GM18909 (cell line): ENCODE results near the gene TMEM63C.
"Not testable (repeated sequence)": the region's sequence is repeated elsewhere in the genome, so short reads cannot be mapped to it uniquely, and the experiment has no call there.

Experiments
- ATAC-seq: cut with Tn5 transposase; IDR thresholded peaks from one replicate; pipeline ENCODE4 v1.9.1; 2021; ENCODE audit warnings: mild to moderate bottlenecking; ENCODE audit not compliant: unreplicated experiment, poor library complexity

The TMEM63C gene

GRCh38 chr14:77154421-77154820 lies 27.2 kb upstream of the TMEM63C start:
- no peak for ATAC-seq

GRCh38 chr14:77155083-77155482 lies 26.5 kb upstream of the TMEM63C start:
- ATAC-seq, result no peak

- ATAC-seq, result no peak
These were observed 23.9 kb upstream of the TMEM63C start for GRCh38 chr14:77157740-77158139.

- ATAC-seq, result no peak
These were observed 23.3 kb upstream of the TMEM63C start for GRCh38 chr14:77158175-77158881.

- ATAC-seq, result no peak
These were observed 22.7 kb upstream of the TMEM63C start for GRCh38 chr14:77158882-77159255.

- ATAC-seq, result no peak
These were observed 20.6 kb upstream of the TMEM63C start for GRCh38 chr14:77161011-77161410.

GRCh38 chr14:77170045-77170444 lies 11.6 kb upstream of the TMEM63C start:
- ATAC-seq, result no peak

GRCh38 chr14:77172916-77173315 lies 8.7 kb upstream of the TMEM63C start:
- ATAC-seq, result no peak

- ATAC-seq, result not testable (repeated sequence)
These were observed 7.5 kb upstream of the TMEM63C start for GRCh38 chr14:77173911-77174617.

GRCh38 chr14:77175843-77176242 lies 5.8 kb upstream of the TMEM63C start:
- ATAC-seq, result no peak

GRCh38 chr14:77177702-77178101 lies 3.9 kb upstream of the TMEM63C start:
- no peak for ATAC-seq

- ATAC-seq, result no peak
These were observed 2.9 kb upstream of the TMEM63C start for GRCh38 chr14:77178656-77179055.

GRCh38 chr14:77180726-77181602 lies 634 bp upstream of the TMEM63C start:
- peak; percentile 10 for ATAC-seq

GRCh38 chr14:77183896-77184295 lies 2.3 kb downstream of the TMEM63C start:
- ATAC-seq, result no peak

GRCh38 chr14:77184396-77185092 lies 2.9 kb downstream of the TMEM63C start:
- ATAC-seq, result no peak

GRCh38 chr14:77185093-77185465 lies 3.5 kb downstream of the TMEM63C start:
- ATAC-seq, result no peak

GRCh38 chr14:77186911-77187648 lies 5.5 kb downstream of the TMEM63C start:
- ATAC-seq, result no peak

- ATAC-seq, result no peak
These were observed 6.0 kb downstream of the TMEM63C start for GRCh38 chr14:77187649-77188012.

- ATAC-seq, result no peak
These were observed 7.9 kb downstream of the TMEM63C start for GRCh38 chr14:77189479-77189878.

GRCh38 chr14:77190977-77191376 lies 9.4 kb downstream of the TMEM63C start:
- no peak for ATAC-seq
